Lower leg skin (tissue), 4 donors: ENCODE measurements around the gene GJA9. TPM values are rescaled to one million over a fixed set of nuclear protein-coding genes. Genes with fewer than 3 reads are reported as not detected.
A peak's percentile ranks its signal among the peaks of the same experiment; 100 is the strongest.
"Not testable (repeated sequence)": the region's sequence is repeated elsewhere in the genome, so short reads cannot be mapped to it uniquely, and the experiment has no call there.

Experiments used
- DNase-seq, 2 donors: peaks; one replicate each; pipeline ENCODE4 v3.0.0-alpha.2; 2019; ENCODE audit warnings: low spot score in 2 of 2
- H3K4me3 ChIP-seq: fragments of 200-600 bp; sonication (generic); 2 replicates; pipeline ENCODE4 v1.5.1; 2017; ENCODE audit warnings: mild to moderate bottlenecking, low read depth; ENCODE audit not compliant: poor library complexity, severe bottlenecking
- POLR2A ChIP-seq, 2 donors: fragments of 450-650 bp; IDR thresholded peaks; one replicate each; pipeline ENCODE4 v1.6.1; 2016 to 2017; ENCODE audit warnings: antibody characterized with exemption in 2 of 2, mild to moderate bottlenecking in 1 of 2, moderate library complexity in 1 of 2
- WGBS, 2 donors: methylation state at CpG; one replicate each; pipeline ENCODE4 v1.1.5; 2018; 5-methylcytosine and 5-hydroxymethylcytosine counted together
- intact Hi-C: fragments of 100-400 bp; cut with DNase I; formaldehyde crosslinking; loops from one replicate; pipeline ENCODE4 v1.15.0; 2023; ENCODE audit warnings: low total_unique reads
- total RNA-seq, 4 donors: library from RNA; depleted of rRNA; stranded (reverse); fragments of >200 nt; gene quantifications; one replicate each; pipeline ENCODE4 v1.1.0, GENCODE V29; 2016
- TF ChIP-seq, protein P1 (sequence below), 3 donors: fragments of 450-650 bp; IDR thresholded peaks; one replicate each; pipeline ENCODE4 v1.5.1; 2016; ENCODE audit warnings: antibody characterized with exemption in 3 of 3, mild to moderate bottlenecking in 3 of 3, moderate library complexity in 2 of 3

GJA9 gene
- total RNA-seq, 4 donors from 2014 or later: 0.19 to 0.89 (median 0.22) TPM; not detected in 1

DNA sequence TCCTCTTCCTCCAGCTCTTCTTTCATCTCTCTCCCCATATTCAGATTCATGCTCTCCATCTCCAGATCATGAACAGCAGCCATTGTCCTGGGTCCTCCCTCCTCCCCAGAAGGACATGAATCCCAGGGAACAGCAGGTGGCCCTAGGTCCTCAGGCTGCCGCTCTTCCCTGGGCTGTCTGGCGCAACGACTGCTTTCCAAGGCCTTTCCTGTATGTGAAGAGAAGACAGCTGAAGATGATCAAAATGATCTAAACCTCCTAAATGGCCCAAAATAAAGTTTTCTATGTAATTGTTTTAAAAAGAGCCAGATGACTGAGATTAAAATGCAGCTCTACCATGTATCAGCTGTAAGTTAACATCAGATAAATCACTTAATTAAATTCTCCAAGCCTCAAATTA lies 37.7 kb upstream of the GJA9 start:
- 67 to 69% methylated on average over 3 of the region's 3 CpGs for WGBS, 2 donors
- DNase-seq: no peak
- TF ChIP-seq POLR2A (IDR thresholded peaks at IDR 0.05): no peak
- TF ChIP-seq, protein P1, sequence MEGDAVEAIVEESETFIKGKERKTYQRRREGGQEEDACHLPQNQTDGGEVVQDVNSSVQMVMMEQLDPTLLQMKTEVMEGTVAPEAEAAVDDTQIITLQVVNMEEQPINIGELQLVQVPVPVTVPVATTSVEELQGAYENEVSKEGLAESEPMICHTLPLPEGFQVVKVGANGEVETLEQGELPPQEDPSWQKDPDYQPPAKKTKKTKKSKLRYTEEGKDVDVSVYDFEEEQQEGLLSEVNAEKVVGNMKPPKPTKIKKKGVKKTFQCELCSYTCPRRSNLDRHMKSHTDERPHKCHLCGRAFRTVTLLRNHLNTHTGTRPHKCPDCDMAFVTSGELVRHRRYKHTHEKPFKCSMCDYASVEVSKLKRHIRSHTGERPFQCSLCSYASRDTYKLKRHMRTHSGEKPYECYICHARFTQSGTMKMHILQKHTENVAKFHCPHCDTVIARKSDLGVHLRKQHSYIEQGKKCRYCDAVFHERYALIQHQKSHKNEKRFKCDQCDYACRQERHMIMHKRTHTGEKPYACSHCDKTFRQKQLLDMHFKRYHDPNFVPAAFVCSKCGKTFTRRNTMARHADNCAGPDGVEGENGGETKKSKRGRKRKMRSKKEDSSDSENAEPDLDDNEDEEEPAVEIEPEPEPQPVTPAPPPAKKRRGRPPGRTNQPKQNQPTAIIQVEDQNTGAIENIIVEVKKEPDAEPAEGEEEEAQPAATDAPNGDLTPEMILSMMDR (IDR thresholded peaks at IDR 0.05): no peak
- intact Hi-C loops: no loop called here
- no peak overlapping the region for H3K4me3 ChIP-seq

DNA sequence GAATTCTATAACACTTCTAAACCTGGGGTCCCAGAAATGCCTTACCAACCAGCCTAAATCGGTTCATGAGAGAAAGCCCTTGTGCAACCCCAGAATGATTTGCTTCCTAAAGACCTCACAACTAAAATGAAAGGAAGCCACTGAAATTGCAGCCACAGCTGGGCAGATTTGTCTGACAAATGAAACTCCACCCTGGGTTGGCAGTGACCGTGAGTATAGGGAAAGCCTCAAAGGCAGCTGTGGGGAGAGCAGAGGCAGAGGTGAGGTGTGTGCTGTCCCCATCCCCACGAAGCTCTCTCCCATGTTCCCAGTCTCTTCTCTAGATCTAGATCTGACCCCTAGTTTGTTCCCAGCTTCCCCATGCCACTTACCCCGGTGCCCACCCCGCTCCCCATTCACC lies 37.2 kb upstream of the GJA9 start:
- intact Hi-C loops: no loop called here
- WGBS, 2 donors: 75% methylated on average over 5 of the region's 5 CpGs
- no peak for TF ChIP-seq POLR2A (IDR thresholded peaks at IDR 0.05)
- TF ChIP-seq, protein P1 (IDR thresholded peaks at IDR 0.05): no peak
- H3K4me3 ChIP-seq: no peak overlapping the region
- peak in 1 of 2 donors; percentile 46 for DNase-seq

DNA sequence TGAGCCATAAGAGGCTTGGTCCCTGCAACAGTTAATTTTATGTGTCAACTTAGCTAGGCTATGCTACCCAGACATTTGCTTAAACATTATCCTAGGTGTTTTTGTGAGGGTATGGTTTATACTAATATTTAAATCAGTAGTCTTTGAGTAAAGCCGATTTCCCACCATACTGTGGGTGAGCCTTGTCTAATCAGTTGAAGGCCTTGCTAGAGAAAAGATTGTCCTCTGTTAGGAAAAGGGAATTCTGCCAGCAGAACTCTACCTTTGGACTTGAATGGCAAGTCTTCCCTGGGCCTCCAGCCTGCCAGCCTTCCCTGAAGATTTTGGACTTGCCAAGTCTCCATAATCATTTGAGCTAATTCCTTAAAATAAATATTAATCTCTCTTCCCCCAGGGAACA lies 36.4 kb upstream of the GJA9 start:
- DNase-seq: no peak
- TF ChIP-seq, protein P1 (IDR thresholded peaks at IDR 0.05): no peak
- TF ChIP-seq POLR2A (IDR thresholded peaks at IDR 0.05): no peak
- WGBS, 2 donors: 85 to 93% methylated on average over 1 of the region's 1 CpG
- intact Hi-C loops: no loop called here
- no peak overlapping the region for H3K4me3 ChIP-seq

DNA sequence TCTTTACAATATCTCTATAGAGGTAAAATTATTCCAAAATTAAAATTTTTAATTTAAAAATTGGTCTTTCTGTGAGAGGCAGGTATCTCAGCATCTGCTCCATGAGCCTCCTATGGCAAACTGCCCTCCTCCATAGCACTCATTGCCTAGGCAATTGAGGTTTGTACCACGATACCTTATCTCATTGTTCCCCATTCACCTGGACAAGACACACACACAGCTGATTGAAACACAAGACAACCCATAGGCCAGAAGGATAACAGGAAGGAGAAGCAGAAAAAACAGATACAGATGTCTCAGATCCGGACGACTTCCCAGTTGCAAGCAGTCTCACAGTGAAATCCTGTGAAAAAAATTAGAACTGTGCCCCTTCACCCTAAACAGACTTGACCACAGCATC lies 36.0 kb upstream of the GJA9 start:
- intact Hi-C loops: no loop called here
- H3K4me3 ChIP-seq: no peak overlapping the region
- DNase-seq: no peak
- TF ChIP-seq, protein P1 (IDR thresholded peaks at IDR 0.05): no peak
- TF ChIP-seq POLR2A (IDR thresholded peaks at IDR 0.05): no peak
- 87 to 93% methylated on average over 3 of the region's 3 CpGs for WGBS, 2 donors

DNA sequence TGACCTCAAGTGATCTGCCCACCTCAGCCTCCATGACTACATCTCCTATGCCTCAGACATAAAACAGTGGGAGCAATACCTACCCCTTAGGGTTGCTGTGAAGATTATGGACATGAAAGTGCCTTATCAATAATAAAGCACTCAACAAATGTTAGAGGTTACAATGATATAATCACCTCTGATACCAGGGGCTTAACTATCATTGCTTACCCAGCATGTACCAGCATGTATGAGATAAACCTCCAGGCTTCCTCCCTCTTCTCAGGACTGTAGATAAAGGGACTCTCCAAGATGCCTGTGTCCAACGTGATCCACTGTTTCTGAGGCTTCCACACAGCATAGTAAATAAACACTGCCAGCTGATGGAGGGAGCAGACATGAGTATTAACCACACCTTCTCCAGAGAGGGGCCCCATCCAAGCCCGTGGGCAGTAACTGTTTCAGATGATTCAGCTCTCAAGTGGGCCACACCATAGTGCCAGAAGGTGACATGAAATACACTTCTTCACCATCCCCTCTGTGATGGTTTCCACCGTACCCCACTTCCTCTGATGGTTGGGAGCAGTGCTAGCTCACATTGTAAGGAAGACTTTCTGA lies 34.1 kb upstream of the GJA9 start:
- intact Hi-C loops: no loop called here
- no peak for DNase-seq
- WGBS, 2 donors: 39 to 52% methylated on average over 3 of the region's 3 CpGs
- no peak overlapping the region for H3K4me3 ChIP-seq
- TF ChIP-seq, protein P1 (IDR thresholded peaks at IDR 0.05): no peak
- no peak for TF ChIP-seq POLR2A (IDR thresholded peaks at IDR 0.05)

DNA sequence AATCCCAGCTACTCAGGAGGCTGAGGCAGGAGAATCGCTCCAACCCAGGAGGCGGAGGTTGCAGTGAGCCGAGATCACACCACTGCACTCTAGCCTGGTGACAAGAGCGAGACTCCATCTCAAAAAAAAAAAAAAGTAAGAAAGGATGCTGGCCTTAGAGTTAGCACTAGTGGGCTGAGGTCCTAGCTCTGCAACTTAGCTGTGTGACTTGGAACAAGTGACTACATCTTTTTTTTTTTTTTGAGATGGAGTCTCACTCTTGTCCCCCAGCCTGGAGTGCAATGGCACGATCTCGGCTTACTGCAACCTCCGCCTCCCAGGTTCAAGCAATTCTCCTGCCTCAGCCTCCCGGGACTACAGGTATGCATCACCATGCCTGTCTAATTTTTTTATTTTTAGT lies 33.5 kb upstream of the GJA9 start:
- WGBS, 2 donors: 96 to 99% methylated on average over 8 of the region's 8 CpGs
- DNase-seq, H3K4me3 ChIP-seq, intact Hi-C loops: not testable (repeated sequence)
